Suppressor macrophage treated with lipopolysaccharide for 1 hour (primary cell): ENCODE results near the gene TMEM163.
"Not testable (repeated sequence)": the region's sequence is repeated elsewhere in the genome, so short reads cannot be mapped to it uniquely, and the experiment has no call there.

ENCODE experiments used
- DNase-seq, 3 donors: peaks; one replicate each; pipeline ENCODE4 v3.0.0-alpha.2; 2020 to 2022

Gene TMEM163

GRCh38 chr2:134609924-134610513, 108.8 kb downstream of the TMEM163 start:
- DNase-seq = no peak

- no peak for DNase-seq
Measured at GRCh38 chr2:134603966-134604365, 114.8 kb downstream of the TMEM163 start.

- DNase-seq = no peak
Measured at GRCh38 chr2:134602666-134603065, 116.1 kb downstream of the TMEM163 start.

- no peak for DNase-seq
Measured at GRCh38 chr2:134601264-134601663, 117.5 kb downstream of the TMEM163 start.

- no peak for DNase-seq
Measured at GRCh38 chr2:134600208-134600607, 118.6 kb downstream of the TMEM163 start.

- no peak for DNase-seq
Measured at GRCh38 chr2:134599236-134599635, 119.6 kb downstream of the TMEM163 start.

DNA sequence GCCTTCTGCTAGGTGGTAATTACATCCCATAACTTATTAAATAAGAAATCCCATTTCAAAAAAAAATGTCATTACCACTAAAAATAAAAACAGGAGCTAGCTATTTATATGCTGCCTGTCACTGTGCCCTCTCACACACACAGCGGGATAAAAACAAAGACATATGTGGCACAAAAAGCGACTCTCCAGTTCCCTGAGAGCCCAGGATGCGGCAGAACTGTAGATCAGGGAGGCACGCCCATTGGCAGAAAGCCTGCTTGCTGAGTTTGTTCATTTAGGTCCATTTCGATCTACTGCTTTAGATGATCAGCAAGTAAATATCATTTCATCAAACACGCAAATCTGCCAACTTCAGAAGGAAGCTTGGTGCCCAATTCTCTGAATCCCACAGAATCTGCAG, 124.4 kb downstream of the TMEM163 start:
- DNase-seq = no peak

DNA sequence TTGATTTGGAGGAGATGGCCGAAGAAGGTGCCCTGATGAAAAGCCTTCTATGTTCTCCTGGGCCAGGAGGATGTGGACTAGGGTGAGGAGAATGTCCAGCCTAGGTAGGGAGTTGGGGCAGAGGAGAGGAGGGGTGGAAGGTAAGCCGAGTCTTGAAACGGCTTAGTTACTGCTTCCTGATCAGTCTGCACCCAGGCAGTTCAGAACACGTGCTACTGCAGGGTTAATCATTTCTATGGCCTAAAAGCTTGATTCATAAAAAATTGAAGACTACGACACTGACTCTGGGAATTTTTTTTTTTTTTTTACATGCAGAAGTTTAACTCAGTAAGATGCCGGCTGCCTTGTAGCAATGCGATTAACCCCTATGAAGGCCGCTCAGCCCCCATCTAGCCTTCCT, 125.3 kb downstream of the TMEM163 start:
- no peak for DNase-seq

- DNase-seq = no peak
Measured at GRCh38 chr2:134592377-134592776, 126.4 kb downstream of the TMEM163 start.

- no peak for DNase-seq
Measured at GRCh38 chr2:134591526-134591925, 127.3 kb downstream of the TMEM163 start.

DNA sequence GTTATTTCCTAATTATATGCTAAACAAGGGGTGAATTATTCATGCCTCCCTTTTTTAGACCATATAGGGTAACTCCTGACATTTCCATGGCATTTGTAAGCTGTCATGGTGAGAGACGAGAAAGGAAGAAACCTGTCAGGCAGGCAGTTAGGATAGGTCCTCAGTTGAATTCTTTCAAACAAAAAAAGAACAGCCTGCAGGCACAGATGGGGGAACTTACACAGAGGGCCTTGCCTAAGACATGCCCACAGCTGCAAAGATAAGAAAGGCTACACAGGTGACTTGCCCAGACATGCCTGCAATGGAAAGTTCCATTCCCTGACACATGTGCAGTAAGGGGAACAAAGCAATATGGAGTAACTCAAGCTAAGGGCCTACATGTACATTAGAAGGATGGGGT, 128.1 kb downstream of the TMEM163 start:
- no peak for DNase-seq

DNA sequence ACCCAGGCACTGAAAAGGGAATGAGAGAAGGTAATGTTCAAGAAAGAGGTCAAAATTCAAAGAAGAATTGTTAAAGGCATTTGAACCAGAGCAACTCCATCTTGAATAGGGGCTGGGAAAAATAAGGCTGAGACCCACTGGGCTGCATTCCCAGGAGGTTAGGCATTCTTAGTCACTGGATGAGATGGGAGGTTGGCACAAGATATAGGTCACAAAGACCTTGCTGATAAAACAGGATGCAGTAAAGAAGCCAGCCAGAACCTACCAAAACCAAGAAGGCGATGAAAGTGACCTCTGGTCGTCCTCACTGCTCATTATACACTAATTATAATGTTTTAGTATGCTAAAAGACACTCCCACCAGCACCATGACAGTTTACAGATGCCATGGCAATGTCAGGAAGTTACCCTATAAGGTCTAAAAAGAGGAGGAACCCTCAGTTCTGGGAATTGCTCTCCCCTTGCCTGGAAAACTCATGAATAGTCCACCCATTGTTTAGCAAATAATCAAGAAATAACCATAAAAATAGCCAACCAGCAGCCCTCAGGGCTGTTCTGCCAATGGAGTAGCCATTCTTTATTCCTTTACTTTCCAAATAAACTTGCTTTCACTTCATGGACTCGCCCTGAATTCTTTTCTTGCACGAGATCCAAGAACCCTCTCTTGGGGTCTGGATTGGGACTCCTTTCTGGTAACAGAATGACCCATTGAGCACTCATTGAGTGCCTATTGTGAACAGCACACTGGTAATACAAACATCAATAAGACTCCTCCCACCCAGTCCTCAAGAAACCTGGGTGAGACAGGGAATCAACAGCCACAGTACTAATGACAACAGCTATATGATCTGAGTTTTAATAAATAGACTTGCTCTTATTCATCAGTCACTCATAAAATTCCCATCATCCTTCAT, 129.4 kb downstream of the TMEM163 start:
- not testable (repeated sequence) for DNase-seq

DNA sequence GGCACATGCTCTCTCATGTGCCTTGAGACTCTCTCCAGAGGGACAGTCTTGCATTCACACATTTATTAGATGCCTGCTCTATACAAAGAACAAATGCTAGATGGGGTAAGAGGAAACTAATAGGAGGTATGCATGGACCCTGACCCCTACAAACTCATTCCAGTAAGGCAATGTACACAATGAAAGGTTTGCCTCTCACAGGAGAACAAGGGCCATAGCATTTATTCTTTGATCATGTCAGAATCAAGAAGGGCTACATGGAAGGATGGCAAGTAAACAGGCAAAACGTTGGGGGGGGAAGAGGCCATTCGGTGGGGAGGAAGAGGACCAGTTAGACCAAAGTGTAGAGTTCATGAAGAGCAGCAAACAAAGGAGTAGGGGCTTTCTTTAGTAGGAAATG, 130.2 kb downstream of the TMEM163 start:
- no peak for DNase-seq

DNA sequence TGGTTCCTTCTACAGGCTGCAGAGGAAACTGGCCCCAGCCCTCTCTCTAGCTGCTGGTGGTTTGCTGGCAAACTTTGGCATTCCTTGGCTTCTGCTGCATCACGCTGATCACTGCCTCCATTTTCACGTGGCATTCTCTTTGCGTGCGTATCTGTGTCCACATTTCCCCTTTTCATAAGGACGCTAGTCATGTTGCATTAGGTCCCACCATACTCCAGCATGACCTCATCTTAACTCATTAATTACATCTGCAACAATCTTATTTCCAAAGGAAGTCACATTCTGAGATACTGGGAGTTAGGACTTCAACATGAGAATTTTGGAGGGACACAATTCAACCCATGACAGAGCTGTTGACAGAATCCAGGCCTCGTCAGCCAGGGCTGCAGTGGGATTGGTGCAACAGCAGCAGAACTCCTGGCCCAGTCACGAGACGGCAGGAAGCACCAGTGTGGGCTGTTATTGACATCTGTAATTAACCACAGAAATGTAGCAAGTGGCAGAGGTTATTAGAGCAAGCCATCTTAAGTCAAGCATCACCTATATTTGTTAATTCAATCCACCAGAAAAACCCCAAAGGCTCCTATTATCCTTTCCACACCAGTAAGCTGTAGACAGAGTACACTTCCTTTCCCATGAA, 132.4 kb downstream of the TMEM163 start:
- peak; percentile 53 to 80 (median 53) for DNase-seq

DNA sequence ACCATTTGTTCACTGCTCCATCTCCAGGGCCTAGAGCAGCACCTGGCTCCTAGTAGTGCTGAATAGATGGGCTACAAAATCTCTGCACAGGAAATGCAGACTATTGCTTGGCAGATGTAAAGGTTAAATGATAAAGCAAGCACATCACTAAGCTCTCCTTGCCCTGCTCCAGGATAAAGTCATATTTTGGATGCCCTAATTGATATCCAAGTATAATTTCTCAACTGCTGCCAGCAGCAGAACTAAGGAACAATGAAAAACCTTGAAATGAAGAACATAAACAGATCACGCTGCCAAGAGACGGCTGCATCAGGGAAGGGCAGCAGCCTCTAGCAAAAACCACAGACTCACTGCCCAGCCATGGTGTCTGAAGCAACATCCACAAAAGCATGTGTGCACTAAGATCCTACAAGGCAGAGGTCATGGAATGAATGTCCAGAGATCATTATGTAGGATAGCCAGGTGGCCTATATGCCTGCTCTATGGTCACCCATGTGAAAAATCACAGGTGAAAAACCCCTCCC, 134.7 kb downstream of the TMEM163 start:
- DNase-seq = peak in 1 of 3 donors; percentile 10

DNA sequence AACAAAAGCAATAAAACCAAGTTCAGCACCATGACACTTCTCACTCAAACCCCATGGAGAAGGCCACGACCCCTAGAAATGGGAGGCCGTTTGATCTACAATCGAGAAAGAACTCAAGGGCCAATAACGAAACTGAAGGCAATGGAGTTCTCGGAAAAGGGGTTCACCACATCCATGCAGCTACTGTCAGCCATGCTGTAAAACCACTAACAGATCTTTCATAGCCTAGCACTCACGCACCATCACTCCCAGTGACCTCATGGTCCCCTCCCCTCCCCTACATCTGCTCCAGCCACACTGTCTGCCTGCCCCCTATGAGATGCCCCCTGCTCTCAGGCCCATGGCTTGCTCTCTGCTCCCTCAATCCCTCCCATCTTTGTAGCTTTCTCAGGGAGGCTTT, 135.3 kb downstream of the TMEM163 start:
- no peak for DNase-seq

DNA sequence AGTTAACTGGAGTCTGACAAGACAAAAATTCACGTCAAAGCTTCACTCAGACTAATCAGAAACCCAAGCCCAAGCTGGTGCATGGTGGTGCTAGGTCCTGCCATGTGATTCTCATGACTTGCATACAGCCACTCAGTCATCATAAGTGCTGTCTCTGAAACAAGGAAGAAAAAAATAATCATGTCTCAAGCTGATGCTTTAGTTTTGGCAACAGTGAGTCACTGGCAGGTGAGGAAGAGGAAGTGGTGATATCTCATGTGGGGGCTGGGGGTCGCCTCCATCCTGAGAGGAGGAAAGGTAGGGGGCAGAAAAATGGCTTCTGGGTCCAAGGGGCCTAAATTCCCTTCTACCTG, 136.3 kb downstream of the TMEM163 start:
- DNase-seq = peak; percentile 19 to 50 (median 30)

DNA sequence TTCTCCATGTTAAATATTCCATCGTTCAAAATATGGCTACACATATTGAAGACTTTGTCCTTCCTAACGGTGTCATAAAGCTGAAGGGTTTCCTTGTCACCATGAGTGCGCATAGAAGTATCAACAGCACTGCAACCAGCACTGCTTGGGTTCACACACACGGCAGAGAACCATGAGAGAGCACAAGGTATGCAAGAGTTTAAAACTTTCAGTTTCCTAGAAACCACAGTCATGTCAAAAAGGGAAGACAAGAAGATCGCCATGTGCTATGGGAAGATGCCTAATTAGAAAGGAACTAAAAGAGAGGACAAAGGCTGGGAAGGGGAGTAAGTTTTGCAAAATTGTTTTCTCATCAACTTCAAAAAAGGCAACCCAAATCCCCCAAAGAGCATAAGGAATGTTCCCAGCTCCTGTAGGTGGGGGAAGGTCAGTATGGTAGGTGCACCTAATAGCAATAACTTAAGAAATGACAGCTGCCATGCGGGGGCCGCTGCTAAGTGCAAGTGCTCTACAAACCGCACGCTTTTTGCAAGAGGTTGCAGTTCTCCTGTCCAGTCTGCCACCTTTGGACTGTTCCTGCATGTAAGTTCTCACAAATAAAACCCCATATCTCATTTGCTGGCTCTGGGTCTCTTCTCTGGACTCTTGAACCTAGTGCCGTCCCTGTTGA, 136.8 kb downstream of the TMEM163 start:
- peak in 2 of 3 donors; percentile 5 to 47 for DNase-seq

- DNase-seq = no peak
Measured at GRCh38 chr2:134578316-134578715, 140.5 kb downstream of the TMEM163 start.

DNA sequence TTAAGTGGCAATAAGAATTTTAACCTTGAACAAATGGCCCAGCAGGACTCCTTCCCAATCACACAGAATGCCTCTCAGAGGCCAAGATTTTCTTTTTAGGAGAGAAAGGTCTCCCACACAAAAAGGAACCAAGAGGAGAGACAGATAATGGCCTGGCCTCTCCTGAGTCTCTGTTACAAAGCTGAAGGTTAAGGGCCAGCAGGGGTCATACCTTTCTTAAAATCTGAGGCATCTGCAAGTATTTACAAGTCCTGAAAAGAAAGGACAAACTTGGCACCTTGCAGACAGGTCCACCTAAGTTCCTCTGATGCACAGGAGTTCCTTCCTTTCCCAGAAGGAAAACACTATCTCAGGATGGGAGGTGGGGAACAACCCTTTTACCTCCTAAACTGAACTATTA, 142.3 kb downstream of the TMEM163 start:
- no peak for DNase-seq

- no peak for DNase-seq
Measured at GRCh38 chr2:134575888-134576287, 142.9 kb downstream of the TMEM163 start.

- no peak for DNase-seq
Measured at GRCh38 chr2:134574611-134575330, 144.0 kb downstream of the TMEM163 start.
